Measurements from ENCODE around the gene ABHD18. TPM values are rescaled to one million over a fixed set of nuclear protein-coding genes. Genes with fewer than 3 reads are reported as not detected.

Gene ABHD18
- polyA plus RNA-seq, 3 donors: 6.1 to 9.5 (median 6.4) TPM

GRCh38 chr4:127975121-127975770, 10.0 kb downstream of the ABHD18 start:
- no peaks in the 10 kb centered on the region for H3K4me1 Mint-ChIP-seq
- Histone ChIP-seq H4K20me1 (ENCODE audit: insufficient read depth, low read length) (peaks cover 12% of the 10 kb centered on the region), H3K27ac (ENCODE audit: low read depth in 1 of 2, low read length in 2 of 2) (no peak overlapping the region), H3K9ac (ENCODE audit: insufficient read depth, low read length, poor library complexity, severe bottlenecking) (no peak overlapping the region), H3K36me3 (replicated peaks in 1 of 2; ENCODE audit: control insufficient read depth in 1 of 2, insufficient read depth in 2 of 2, low read length in 2 of 2) (peaks cover 3 to 19% of the 10 kb centered on the region in 2 donors), H3K79me2 (ENCODE audit: insufficient read depth, low read length) (peaks cover 54% of the 10 kb centered on the region), H3K4me3 (replicated peaks in 1 of 3; ENCODE audit: low read depth in 2 of 3, low read length in 3 of 3) (no peak overlapping the region), H3K4me1 (ENCODE audit: control insufficient read depth in 1 of 2, insufficient read depth in 2 of 2, low read length in 2 of 2) (no peaks in the 10 kb centered on the region), H3K27me3 (ENCODE audit: control insufficient read depth in 2 of 2, insufficient read depth in 2 of 2, low read length in 2 of 2) (no peaks in the 10 kb centered on the region), H3K9me3 (replicated peaks in 1 of 2; ENCODE audit: control insufficient read depth in 1 of 2, insufficient read depth in 1 of 2, low read length in 2 of 2) (no peaks in the 10 kb centered on the region), H3K4me2 (replicated peaks; ENCODE audit: extremely low read depth, low read length, poor library complexity, severe bottlenecking) (no peak overlapping the region), H2AFZ (ENCODE audit: insufficient read depth, low read depth, low read length, poor library complexity, severe bottlenecking) (no peak overlapping the region)
- peaks cover 15 to 39% of the 10 kb centered on the region in 2 donors for H3K36me3 Mint-ChIP-seq
- DNase-seq: no peak
- H3K27me3 Mint-ChIP-seq (ENCODE audit: low read depth in 3 of 3): no peaks in the 10 kb centered on the region
- WGBS (ENCODE audit: insufficient coverage): no CpG with 5 or more reads among the region's 2 CpGs
- peak overlapping the region in 1 of 7 donors; percentile 59 for H3K27ac Mint-ChIP-seq
- H3K4me3 Mint-ChIP-seq: no peak overlapping the region
- H3K9me3 Mint-ChIP-seq: peaks cover 0 to 6% (median 0%) of the 10 kb centered on the region in 7 donors
- no peak for TF ChIP-seq CTCF (IDR thresholded peaks at IDR 0.05)
- intact Hi-C loops (cut with micrococcal nuclease): no loop called here

- Histone ChIP-seq H4K20me1 (ENCODE audit: insufficient read depth, low read length) (no peaks in the 10 kb centered on the region), H3K4me2 (replicated peaks; ENCODE audit: extremely low read depth, low read length, poor library complexity, severe bottlenecking) (no peak overlapping the region), H3K36me3 (replicated peaks in 1 of 2; ENCODE audit: control insufficient read depth in 1 of 2, insufficient read depth in 2 of 2, low read length in 2 of 2) (peaks cover 0 to 22% of the 10 kb centered on the region in 2 donors), H3K27ac (ENCODE audit: low read depth in 1 of 2, low read length in 2 of 2) (no peak overlapping the region), H3K79me2 (ENCODE audit: insufficient read depth, low read length) (peaks cover 21% of the 10 kb centered on the region), H3K9ac (ENCODE audit: insufficient read depth, low read length, poor library complexity, severe bottlenecking) (no peak overlapping the region), H3K4me1 (ENCODE audit: control insufficient read depth in 1 of 2, insufficient read depth in 2 of 2, low read length in 2 of 2) (no peaks in the 10 kb centered on the region), H3K4me3 (replicated peaks in 1 of 3; ENCODE audit: low read depth in 2 of 3, low read length in 3 of 3) (no peak overlapping the region), H3K9me3 (replicated peaks in 1 of 2; ENCODE audit: control insufficient read depth in 1 of 2, insufficient read depth in 1 of 2, low read length in 2 of 2) (no peaks in the 10 kb centered on the region), H3K27me3 (ENCODE audit: control insufficient read depth in 2 of 2, insufficient read depth in 2 of 2, low read length in 2 of 2) (no peaks in the 10 kb centered on the region), H2AFZ (ENCODE audit: insufficient read depth, low read depth, low read length, poor library complexity, severe bottlenecking) (no peak overlapping the region)
- peaks cover 0 to 6% (median 0%) of the 10 kb centered on the region in 7 donors for H3K9me3 Mint-ChIP-seq
- DNase-seq: no peak
- no peaks in the 10 kb centered on the region for H3K4me1 Mint-ChIP-seq
- WGBS (ENCODE audit: insufficient coverage): 100% methylated on average over 2 of the region's 2 CpGs
- TF ChIP-seq CTCF (IDR thresholded peaks at IDR 0.05): no peak
- intact Hi-C loops (cut with micrococcal nuclease): no loop called here
- peaks cover 7 to 26% of the 10 kb centered on the region in 2 donors for H3K36me3 Mint-ChIP-seq
- H3K27ac Mint-ChIP-seq: no peak overlapping the region
- no peaks in the 10 kb centered on the region for H3K27me3 Mint-ChIP-seq (ENCODE audit: low read depth in 3 of 3)
- H3K4me3 Mint-ChIP-seq: no peak overlapping the region
These were observed 13.7 kb downstream of the ABHD18 start for GRCh38 chr4:127978930-127979329.

Data from CD14-positive monocyte (primary cell).